GM19025 (cell line): ENCODE results near the gene IL3.

ENCODE experiments used
- ATAC-seq: cut with Tn5 transposase; IDR thresholded peaks from one replicate; pipeline ENCODE4 v1.9.1; 2021; ENCODE audit warnings: mild to moderate bottlenecking, low read depth, moderate library complexity; ENCODE audit not compliant: unreplicated experiment

Gene IL3, protein sequence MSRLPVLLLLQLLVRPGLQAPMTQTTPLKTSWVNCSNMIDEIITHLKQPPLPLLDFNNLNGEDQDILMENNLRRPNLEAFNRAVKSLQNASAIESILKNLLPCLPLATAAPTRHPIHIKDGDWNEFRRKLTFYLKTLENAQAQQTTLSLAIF

DNA sequence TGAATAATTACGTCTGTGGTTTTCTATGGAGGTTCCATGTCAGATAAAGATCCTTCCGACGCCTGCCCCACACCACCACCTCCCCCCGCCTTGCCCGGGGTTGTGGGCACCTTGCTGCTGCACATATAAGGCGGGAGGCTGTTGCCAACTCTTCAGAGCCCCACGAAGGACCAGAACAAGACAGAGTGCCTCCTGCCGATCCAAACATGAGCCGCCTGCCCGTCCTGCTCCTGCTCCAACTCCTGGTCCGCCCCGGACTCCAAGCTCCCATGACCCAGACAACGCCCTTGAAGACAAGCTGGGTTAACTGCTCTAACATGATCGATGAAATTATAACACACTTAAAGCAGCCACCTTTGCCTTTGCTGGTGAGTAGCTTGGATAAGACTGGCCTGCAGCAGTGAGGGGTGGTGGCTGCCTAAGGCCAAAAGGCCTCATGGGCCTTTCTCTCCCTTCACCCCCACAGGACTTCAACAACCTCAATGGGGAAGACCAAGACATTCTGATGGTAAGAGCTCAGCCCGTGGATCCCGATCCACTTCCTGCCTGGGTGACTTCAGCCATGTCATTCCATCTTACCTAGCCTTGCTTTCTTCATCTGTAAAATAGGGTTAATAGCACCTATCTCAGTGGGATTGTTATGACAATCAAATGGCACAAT, at the start of gene IL3:
Gene IL3 (plus strand): TSS at position 155 of the 661 bp plus-strand sequence. CDS start 52 bp downstream, at position 207.
- ATAC-seq = no peak

DNA sequence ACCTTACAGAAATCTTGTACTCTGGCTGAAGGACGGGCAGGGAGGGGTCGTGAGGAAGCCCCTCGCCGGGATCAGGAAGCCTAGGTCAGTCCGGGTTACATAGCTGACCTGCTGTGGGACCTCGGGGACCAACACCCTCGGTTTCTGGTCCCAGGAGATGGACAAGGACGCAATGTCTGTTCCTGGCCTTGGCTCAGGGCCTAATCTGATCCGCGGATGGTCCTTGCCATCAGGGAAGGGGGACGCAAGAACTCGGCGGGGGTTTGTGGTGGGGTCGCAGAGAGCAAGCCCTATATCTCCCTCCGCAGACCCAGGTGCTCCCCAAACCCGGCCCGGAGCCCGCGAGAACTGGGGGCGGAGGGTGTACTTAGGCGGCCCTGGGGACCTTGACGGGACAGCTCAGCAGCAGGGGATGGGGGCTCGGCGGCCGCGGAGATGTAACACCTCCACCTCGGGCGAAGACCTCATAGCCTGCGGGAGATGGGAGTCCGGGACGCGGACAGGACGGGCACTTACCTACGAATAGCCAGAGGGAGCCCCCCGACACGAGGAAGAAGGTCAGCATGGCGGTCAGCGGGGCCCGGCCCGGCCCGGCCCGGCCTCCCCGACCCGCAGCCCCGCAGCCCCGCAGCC, 49.4 kb upstream of the IL3 start:
- no peak for ATAC-seq

DNA sequence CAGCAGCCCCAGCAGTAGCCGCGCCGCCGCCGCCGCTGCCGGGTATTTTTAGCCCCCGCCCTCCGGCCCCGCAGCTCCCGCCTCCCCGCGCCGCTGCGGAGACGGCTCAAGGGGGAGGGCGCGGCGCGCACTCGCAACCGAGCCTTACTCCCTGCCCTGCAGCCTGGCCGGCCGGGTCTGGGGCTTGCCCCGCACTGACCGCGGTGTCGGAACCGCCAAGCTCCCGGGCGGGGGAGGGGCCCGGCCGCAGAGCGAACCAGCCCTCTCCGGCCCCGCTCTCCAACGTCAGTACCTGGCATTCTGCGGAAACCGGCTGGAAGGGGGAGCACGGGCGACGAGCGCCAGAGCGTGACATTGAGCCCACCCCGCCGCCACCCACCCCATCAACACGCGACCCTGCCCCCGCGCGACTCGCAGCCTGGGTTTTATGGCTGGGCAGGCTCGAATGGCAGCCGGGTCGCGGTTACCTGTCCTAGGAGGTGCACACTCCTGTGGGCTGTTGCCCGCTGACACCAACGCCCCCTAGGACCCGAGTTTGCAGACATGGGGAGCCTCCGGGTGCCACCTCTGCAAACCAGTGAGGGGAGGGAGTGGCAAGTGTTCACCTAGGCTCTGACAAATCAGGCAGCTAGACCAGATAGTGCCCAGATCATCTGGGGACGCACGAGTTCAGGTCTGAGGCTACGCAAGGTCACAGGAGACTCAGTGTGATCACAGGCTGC, 48.7 kb upstream of the IL3 start, which contains the start of gene ACSL6:
Gene ACSL6 (minus strand): TSS at position 37 of the 722 bp plus-strand sequence. CDS start 105 bp downstream, outside the sequence.
- ATAC-seq = no peak

DNA sequence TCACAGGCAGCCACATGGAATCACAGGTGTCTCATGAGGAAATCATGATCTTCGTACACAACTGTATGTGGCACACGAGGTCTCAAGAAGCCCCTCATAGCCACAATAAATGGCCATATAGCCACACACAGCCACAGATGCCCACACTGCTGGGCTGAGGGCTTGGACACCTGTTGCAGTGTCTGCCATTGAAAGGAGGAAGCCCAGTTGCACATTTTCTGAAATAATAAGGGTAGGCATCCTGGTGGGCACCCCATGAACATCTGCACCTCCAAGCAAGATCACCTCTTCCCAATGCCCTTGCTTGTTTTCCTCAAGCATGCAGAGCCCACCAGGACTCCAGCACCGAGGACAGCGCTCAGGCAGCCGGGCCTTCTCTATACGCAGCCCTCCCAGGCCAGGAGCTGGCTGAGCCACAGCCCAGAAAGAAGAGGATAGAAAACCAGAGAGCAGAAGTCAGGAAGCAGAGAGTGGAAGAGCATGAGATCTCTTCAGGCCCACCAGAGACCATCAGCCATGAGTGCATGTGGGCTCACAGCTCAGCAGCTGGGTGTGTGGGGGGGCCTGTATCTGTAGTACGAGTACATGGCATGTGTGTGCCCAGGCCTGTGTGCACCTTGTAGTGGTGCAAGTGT, 48.0 kb upstream of the IL3 start:
- ATAC-seq = no peak

DNA sequence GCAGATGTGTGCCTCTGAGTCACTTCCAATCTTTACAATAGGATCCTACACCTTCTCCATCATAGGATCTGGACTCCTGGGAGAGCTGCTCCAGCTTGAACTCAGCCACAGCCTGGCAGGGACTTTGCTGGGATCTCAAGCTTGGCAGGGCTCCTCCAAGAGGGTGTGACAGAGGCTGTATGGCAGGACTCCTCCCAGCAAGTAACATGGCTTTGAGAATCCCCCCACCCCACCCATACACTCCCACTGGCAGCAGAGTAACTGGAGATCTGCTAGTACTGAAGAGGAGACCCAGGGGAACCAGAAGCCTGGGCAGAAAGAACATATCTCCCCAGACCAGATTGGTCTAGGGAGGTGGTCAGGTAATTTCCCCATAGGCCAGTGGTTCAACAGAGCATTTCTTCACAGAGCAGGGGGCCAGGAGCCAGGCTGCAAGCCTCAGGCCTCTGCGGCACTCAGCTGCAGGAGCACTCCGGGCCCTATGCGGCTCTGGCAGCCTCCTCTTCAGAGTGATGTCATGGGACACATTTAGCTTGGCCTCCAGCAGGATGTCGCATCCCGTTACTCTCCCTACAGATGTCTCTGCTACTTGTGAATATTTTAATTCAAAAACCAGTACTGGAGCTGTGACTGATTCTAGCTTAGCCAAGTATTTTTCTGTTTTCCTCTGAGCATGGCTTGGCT, 47.3 kb upstream of the IL3 start:
- no peak for ATAC-seq

DNA sequence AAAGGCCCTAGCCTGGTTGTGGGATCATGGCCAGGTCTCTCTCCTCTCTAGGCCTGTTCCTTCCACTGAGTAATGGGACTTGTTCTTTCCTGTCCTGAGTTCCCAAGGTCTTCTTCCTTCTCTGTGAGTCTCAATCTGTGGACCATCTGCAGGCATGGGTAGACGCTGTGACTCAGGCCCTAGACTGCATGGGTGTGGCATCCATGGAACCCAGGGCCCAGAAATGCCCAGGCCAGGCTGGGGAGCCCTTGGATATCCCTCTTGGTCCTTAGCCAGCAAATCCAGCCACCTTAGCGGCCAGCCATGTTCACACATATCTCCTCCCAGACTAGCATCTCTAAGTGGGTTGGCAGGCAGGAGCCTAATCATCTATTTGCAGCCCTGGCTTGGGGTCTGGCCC, 46.7 kb upstream of the IL3 start:
- no peak for ATAC-seq

DNA sequence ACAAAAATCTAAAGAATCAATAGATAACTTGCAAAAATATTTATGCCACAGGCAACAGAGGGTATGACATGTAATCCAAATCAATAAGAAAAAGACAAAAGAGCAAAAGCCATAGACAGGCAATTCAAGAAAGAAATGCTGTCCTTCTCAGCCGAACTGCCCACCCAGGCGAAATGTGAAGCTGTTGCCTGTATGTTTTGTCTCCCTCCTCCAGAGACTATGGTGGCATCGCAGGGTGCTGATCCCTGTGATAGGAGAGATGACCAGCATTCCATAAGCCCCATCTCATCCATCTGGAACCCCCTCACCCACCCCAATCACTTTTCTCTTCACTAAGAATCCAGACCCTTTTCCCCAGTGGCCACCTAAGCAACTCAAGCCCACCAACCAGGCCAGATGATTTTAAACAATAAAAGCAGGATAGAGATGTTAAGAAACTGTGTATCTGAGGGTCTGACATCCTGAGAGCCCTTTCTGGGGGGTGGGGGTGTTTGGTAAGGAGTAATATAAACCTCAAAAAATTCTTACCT, 43.7 kb upstream of the IL3 start:
- no peak for ATAC-seq

DNA sequence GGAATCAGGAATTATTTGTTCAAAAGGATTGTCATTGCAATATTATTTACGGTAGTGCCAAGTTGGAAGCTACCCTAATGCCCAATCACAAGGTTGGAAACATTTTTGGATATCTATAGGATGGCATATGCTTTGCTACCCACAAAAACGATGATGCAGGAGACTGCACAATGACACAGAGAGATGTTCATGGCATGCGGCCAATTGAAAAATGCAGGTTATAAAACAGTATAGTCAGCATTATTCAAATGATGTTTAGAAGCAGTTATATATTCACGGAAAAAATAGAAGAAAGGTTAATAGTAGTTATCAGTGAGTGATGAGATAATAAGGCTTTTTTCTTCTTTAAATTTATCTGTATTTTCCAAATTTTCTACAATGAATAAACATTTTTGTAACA, 43.1 kb upstream of the IL3 start:
- no peak for ATAC-seq

DNA sequence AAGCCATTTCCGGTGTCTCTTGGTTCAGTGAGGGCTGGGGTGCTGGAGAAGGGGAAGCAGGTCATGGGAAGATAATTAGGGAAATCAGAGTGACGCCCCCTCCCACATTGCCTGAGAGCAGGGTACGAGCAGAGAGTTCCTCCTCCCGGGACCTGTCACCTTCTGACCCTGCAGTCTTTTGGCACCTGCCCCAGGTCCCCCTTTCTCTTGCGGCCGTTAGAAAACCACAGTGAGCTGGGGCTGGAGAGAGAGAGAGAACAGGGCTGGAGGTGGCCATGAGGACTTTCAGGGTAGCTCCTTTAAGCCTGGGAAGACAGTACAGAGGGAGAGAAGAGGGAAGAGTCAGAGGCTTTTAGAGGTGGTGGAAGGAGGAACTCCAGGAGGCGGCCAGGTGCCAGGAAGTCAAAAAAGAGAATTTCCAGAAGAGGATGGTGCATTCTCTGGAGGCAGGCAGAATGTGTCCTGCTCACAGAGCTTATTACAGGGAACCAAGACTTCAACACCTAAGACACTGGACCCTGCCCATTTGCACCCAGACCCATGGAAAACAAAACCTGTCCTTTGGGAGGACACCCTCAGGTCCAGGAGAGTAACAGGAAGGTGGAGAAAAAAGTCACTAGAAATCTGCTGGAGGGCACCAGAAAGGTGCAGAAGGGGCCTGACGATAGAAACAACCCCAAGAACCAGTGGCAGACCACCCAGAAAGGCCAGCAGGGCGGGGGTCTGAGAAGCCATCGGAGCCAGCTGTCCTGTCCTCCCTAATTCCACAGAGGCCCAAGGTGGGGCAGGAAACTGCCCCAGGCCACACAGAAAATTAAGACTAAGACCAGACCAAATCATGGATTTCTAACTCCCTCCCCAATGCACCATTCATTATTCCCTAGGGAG, 42.5 kb upstream of the IL3 start:
- ATAC-seq = no peak

DNA sequence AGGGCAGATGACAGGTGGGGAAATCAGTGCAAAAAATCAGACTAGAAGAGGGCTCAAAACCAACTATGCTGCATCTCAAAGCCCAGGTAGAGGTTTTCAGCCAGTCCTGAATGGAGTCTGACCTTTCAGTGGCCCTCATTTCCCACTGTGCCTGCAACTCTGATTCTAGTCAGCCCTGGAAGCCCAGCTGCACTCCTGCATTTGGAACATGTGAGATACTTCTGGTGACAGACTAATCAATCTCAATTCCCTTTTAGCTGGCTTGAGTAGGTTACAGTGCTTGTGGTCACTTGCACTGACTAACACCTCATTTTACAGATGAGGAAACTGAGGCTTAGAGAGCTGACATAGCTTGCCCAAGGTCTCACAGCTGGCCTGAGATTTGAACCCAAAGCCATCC, 41.1 kb upstream of the IL3 start:
- no peak for ATAC-seq

DNA sequence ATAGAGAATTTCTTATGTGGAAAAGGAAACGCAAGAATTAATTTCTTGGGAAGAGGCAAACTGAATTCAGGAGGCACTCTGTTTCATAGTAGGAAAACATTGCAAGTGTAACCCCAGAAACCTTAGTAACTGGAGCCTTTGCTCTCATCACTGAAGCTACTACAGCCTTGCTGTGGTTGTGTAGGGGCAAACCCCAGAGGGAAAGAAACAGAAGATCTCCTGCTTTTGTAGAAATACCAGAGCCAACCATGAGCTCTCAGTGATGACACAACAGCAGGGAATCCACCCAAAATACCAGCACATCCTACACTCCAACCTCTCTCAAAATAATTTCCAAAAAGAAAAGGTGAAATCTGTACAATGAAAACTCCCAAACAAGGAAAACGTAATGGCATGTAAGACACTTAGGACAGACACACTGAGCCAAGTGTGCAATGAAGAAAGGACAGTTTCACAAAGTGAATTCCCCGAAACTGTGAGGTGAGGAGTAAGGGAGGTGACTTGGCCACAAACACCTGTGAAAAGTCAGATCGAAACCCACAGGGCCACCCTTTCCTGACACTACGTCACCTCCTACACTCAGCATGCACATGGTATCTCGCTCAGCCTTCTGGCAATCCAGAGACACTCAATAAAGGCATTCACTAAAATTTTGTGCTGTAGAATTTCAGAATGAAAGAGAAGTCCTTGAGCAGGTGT, 40.4 kb upstream of the IL3 start:
- peak; percentile 94 for ATAC-seq

DNA sequence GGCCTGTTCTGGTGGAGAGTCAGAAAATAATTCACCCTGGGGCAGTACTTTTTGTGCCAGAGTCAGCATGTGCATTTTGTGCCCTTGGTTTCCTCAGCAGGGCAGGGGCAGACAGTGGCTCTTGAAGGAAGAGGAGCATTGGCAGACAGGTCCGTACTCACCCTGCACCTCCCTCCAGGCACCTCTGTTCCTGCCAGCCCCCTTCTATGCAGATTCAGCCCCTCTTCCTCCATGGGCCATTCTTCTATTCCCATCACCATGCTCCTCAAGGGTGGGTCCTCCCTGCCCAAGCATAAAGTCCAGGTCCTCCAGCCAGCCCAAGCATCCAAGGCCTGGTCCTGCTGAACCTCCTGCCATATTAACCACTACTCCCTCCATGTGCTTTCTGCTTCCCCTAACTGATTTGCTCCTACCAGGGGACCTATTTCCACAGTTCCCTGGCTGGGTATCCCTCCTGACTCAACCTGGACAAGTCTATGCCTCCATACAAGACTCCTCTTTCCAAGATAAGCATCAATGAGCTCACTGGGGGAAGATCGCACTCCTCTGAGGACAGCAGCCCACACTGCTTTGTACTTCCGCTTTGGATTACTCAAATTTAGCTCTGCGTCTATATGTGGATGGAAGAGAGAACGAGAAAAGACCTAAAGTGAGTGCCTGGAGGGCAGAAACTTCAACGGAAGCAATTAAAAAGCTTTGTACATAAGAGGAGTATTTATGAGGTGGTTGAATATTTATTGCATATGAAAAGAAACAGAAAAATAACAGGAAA, 39.7 kb upstream of the IL3 start:
- ATAC-seq = peak; percentile 9

DNA sequence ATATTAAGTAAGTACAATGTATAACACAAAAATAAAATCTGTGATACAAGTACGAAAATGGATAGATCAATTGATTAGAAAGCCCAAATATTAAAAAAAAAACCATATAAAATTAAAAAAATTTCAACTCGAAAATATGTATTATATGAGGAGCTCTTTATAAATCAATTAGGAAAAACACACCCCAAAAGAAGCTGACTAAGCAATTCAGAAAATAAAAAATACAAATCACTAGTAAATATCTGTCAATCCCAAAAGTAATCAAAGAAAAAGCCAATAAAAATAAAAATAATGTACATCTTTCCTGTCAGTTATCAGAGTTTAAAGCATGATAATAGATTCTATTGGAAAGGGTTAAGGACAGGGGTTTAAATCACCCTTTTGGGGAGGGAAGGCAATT, 38.8 kb upstream of the IL3 start:
- ATAC-seq = no peak

DNA sequence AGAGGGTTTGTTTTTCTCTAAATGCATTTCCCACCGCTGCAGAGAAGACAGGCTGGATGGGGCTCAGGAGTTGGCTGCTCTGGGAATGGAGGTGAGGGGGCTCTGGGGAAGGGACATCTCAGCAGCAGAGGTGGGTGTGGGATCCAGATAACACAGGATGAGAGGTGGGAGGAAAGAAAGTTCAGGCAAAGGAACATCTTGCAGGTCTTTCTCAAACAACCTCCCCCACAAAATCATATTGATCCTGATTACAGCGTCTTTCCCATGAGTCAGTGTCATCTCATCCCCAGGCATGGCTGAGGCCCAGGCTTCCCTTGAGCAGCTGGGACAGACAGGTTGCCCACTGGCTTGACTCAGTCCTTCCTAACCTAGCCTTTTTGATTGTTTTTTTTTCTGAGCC, 37.7 kb upstream of the IL3 start:
- no peak for ATAC-seq

DNA sequence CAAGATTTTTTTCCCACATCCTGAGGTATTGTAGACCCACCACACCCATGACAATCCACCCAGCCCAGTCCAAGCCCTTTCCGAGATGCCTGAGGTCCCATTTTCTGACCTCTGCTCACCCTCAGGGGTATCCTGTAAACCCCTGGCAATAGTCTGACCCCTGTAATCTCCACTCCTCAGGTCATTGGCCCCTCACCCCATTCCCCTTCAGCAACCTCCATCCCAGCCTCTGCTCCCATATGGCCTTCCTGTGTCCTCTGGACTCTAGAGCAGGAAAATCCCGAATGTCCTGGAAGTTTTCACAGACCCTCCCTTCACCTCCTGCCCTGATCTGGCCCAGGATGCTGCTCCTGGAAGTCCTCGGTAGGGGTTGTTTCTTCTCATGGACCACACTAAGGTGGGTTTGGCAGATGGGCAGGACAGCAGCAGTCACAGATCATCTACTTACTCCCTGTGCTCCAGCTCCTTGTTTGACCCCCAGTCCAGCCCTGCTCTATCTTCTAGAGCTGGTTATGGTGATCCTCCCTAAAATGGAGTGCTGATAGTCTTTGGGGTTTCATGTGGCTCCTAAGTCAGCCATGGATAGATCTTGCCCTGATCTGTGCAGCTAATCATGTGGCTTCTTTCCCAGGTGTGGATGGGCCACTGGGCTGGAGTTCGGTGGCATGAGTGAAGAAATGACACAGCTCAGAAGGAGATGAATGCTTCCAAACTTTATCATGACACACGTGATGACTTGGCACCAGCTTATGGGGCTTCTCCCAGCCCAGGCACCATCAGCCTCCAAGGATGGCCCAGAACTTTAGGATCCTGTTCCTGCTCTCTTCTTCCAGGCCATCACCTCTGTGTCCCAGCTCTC, 37.0 kb upstream of the IL3 start:
- no peak for ATAC-seq

DNA sequence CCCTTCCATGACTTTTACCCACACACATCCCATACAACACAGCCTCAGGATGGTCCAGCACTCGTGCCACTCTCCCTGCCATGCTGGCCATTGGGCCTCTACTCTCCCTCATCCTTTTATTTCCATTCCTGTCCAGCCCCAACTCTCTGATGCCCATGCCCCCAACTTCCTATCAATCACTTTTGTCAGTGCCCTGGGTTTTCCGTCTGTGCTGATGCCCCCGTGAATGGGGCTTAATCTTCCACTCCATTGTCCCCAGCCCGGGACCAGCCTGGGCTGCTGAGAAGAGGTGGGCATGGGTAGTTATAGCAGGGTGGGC, 36.4 kb upstream of the IL3 start:
- ATAC-seq = no peak

DNA sequence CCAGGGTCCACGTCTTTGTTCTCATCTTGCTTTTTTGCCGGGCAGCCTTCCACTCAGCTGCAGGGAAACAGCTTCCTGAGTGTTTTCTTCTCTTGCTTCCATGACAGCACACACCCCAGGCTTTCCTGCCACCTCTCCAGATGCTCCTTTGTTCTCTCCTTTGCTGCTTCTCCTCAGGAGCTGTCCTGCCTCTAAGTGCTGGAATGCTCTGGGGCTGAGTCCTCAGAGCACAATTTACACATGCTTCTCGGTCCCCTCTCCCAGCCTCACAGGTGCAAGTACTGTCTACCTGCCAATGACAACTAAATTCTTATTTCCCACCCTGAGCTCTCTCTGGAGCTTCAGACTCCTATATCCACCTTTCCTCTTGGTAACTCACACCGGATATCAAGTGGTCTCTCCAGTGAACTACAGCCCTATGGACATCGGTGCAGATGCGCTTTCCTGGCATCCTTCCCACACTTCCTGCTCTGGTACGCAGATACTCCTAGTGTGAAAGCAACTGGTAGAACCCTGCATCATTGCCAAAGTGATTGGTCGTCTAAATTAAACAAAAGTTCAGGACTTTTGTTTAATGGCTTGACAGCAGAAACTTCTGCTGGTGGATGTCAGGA, 35.6 kb upstream of the IL3 start:
- ATAC-seq = no peak
